Naive thymus-derived CD8-positive, alpha-beta T cell (primary cell): ENCODE results near the gene PDZRN3. TPM values are rescaled to one million over a fixed set of nuclear protein-coding genes. Genes with fewer than 3 reads are reported as not detected.

Experiments used
- ATAC-seq, 2 donors: fragments of 150-1000 bp; cut with Tn5 transposase in 1 of 2; sonication (Bioruptor Pico), chemical (Tn5 transposase) in 1 of 2; 1 replicate in 1 of 2; 2 replicates in 1 of 2; pipeline ENCODE4 v1.10.0; 2021; ENCODE audit warnings: mild to moderate bottlenecking in 2 of 2, moderate library complexity in 2 of 2
- POLR2A ChIA-PET: fragments of 350-600 bp; sonication (Branson Sonifier 250); formaldehyde crosslinking; loops from one replicate; lab custom pipeline; 2021; ENCODE audit warnings: antibody characterized with exemption; lab: Charles Lee
- DNase-seq, 10 donors: peaks; one replicate each; pipeline versions ENCODE4 v3.0.0 to v3.0.0-alpha.2; 2020 to 2022
- H3K27ac Mint-ChIP-seq, 10 donors: one replicate each; pipeline ENCODE4 v1.8.0; 2020 to 2022; ENCODE audit warnings: mild to moderate bottlenecking in 10 of 10, mixed read lengths in 10 of 10, moderate library complexity in 4 of 10, inconsistent platforms in 1 of 10
- H3K27me3 Mint-ChIP-seq, 5 donors: one replicate each; pipeline ENCODE4 v1.8.0; 2021 to 2022; ENCODE audit warnings: mixed read lengths in 5 of 5
- H3K36me3 Mint-ChIP-seq, 3 donors: one replicate each; pipeline ENCODE4 v1.8.0; 2020 to 2022; ENCODE audit warnings: mixed read lengths in 3 of 3, mild to moderate bottlenecking in 2 of 3, inconsistent platforms in 1 of 3
- H3K4me1 Mint-ChIP-seq, 4 donors: one replicate each; pipeline ENCODE4 v1.8.0; 2021 to 2022; ENCODE audit warnings: mixed read lengths in 4 of 4
- H3K4me3 Mint-ChIP-seq, 10 donors: one replicate each; pipeline ENCODE4 v1.8.0; 2020 to 2022; ENCODE audit warnings: mild to moderate bottlenecking in 10 of 10, mixed read lengths in 10 of 10, moderate library complexity in 6 of 10, inconsistent platforms in 1 of 10
- H3K9me3 Mint-ChIP-seq, 9 donors: one replicate each; pipeline ENCODE4 v1.8.0; 2020 to 2022; ENCODE audit warnings: mixed read lengths in 9 of 9, mild to moderate bottlenecking in 3 of 9, inconsistent platforms in 1 of 9, moderate library complexity in 1 of 9
- polyA plus RNA-seq, 3 donors: library from polyadenylated mRNA; unstranded; fragments of 300-500 nt; fragmentation: Illumina TruSeq; gene quantifications; one replicate each; pipeline ENCODE4 v1.2.3, GENCODE V29; 2021
- total RNA-seq, 8 experiments: library from RNA in 2 of 8; stranded (reverse) in 2 of 8; gene quantifications; one replicate each; pipeline ENCODE4 v1.2.3 and lab custom pipeline; 2021 to 2026

PDZRN3 gene
- total and polyA plus RNA-seq, 5 experiments from 2014 or later: not detected

DNA sequence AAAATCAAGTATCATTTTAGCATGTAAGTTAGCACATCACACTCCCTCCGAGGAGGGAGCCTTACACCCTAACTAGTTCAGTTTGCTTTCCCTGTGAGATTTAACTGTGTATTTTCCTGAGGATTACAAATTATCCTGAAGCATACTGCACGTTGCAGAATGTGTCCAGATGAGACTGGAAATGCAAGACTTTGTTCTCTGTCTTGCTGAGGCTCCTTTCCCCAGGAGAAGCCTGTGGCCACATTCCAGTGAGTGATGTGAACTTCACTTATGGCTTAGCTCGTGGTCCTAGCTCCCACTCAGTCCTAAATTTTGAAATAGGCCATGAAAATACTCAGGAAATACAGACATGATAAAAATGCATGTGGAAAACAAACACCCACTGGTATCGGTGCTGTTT is 23.7 kb downstream of the PDZRN3 start:
- no peaks in the 10 kb centered on the region for H3K4me1 Mint-ChIP-seq
- ATAC-seq (no peak), DNase-seq (no peak)
- H3K4me3 Mint-ChIP-seq: no peak overlapping the region
- POLR2A ChIA-PET: no interaction called here
- H3K27ac Mint-ChIP-seq: no peak overlapping the region
- no peaks in the 10 kb centered on the region for H3K36me3 Mint-ChIP-seq
- H3K27me3 Mint-ChIP-seq: peaks cover 0 to 1% (median 0%) of the 10 kb centered on the region in 5 donors
- H3K9me3 Mint-ChIP-seq: peaks cover 0 to 2% (median 0%) of the 10 kb centered on the region in 9 donors

- peaks cover 0 to 2% (median 0%) of the 10 kb centered on the region in 9 donors for H3K9me3 Mint-ChIP-seq
- no peaks in the 10 kb centered on the region for H3K36me3 Mint-ChIP-seq
- ATAC-seq (no peak), DNase-seq (no peak)
- H3K4me3 Mint-ChIP-seq: no peak overlapping the region
- POLR2A ChIA-PET: no interaction called here
- H3K27me3 Mint-ChIP-seq: peaks cover 0 to 3% (median 0%) of the 10 kb centered on the region in 5 donors
- H3K27ac Mint-ChIP-seq: no peak overlapping the region
- no peaks in the 10 kb centered on the region for H3K4me1 Mint-ChIP-seq
Observed at GRCh38 chr3:73600293-73600938, 24.3 kb downstream of the PDZRN3 start.

- Mint-ChIP-seq H3K9me3 (peaks cover 0 to 2% (median 0%) of the 10 kb centered on the region in 9 donors), H3K27me3 (peaks cover 0 to 3% (median 0%) of the 10 kb centered on the region in 5 donors), H3K27ac (no peak overlapping the region), H3K4me1 (no peaks in the 10 kb centered on the region), H3K4me3 (no peak overlapping the region), H3K36me3 (no peaks in the 10 kb centered on the region)
- ATAC-seq (no peak), DNase-seq (no peak)
- POLR2A ChIA-PET: no interaction called here
Observed at GRCh38 chr3:73599605-73600004, 25.1 kb downstream of the PDZRN3 start.

DNA sequence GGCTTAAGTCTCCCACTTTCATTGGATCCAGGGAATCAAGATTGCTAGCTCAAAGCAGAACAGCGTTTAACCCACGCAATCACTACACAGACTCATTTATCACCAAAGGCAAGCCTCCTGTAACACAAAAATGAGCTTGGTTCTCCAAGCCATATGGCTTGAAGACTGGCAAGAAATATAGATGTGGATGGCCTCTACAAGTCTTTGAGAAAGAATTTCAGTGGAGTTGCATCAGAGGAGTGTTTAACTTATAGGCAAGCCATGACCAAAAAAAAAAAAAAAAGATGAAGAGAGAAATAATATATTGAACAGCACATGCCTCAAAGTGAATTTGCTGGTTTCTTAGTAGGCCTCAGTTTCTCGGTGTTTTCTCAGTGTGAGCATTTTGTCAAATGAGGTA is 27.3 kb downstream of the PDZRN3 start:
- Mint-ChIP-seq H3K36me3 (no peaks in the 10 kb centered on the region), H3K4me3 (no peak overlapping the region), H3K9me3 (peaks cover 0 to 3% (median 0%) of the 10 kb centered on the region in 9 donors)

DNA sequence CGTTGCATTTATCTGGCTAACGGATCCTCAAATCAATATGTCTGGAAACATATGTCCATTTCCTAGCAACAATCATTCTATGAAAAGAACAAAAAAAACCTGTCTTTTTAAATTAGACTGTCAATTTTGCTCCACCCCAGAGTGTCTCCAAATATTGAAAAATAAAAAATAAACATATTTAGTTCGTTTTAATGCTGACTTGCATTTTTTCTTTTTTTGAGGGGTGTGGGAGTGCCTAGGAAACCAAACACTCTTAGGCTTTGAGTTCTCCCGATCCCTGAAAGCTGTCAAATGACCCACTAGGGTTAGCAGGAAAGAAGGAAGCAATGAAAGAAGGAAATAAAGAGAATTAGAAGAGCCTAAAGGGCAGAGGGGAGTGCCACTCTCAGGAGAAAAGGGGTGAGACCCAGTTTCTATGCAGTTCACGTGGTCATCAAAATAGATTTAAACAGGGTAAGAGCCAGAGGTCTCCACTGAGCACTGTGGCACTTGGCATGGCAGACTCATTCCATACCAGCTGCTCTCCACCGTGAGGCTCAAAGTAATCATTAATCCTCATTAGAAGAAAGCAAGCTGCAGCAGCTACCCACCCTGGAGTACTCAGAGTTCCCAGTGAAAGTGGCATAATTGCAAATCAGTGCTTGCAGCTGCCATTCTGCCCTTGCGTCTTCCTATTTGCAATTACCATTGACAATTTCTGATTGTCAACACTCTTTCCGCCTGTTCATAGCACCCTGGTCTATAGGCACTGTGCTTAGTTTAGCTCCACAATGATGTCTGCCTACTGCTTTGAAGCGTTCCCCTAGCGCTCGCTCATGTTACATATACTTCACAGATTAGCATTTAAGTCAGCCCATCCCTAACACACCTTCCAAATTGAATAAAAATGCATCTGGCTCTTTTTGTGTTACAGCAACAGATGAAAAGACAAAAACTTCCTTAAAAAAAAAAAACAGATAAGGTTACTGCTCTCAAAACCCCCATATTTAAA is 32.3 kb downstream of the PDZRN3 start:
- peaks cover 0 to 4% (median 0%) of the 10 kb centered on the region in 9 donors for H3K9me3 Mint-ChIP-seq
- no peak overlapping the region for H3K27ac Mint-ChIP-seq
- H3K4me3 Mint-ChIP-seq: no peak overlapping the region
- H3K4me1 Mint-ChIP-seq: no peaks in the 10 kb centered on the region
- POLR2A ChIA-PET: no interaction called here
- DNase-seq (no peak), ATAC-seq (no peak)
- H3K36me3 Mint-ChIP-seq: no peaks in the 10 kb centered on the region
- peaks cover 4 to 20% (median 9%) of the 10 kb centered on the region in 5 donors for H3K27me3 Mint-ChIP-seq

More for the DNA sequence above, 27.3 kb downstream of the PDZRN3 start:
- Mint-ChIP-seq H3K27me3 (peaks cover 0 to 9% (median 3%) of the 10 kb centered on the region in 5 donors), H3K27ac (no peak overlapping the region), H3K4me1 (no peaks in the 10 kb centered on the region)
- POLR2A ChIA-PET: no interaction called here
- ATAC-seq (no peak), DNase-seq (no peak)

- DNase-seq (no peak), ATAC-seq (no peak)
- POLR2A ChIA-PET: no interaction called here
- Mint-ChIP-seq H3K36me3 (no peaks in the 10 kb centered on the region), H3K4me1 (no peaks in the 10 kb centered on the region), H3K9me3 (peaks cover 0 to 4% (median 0%) of the 10 kb centered on the region in 9 donors), H3K27ac (no peak overlapping the region), H3K4me3 (no peak overlapping the region), H3K27me3 (peaks cover 4 to 20% (median 9%) of the 10 kb centered on the region in 5 donors)
Observed at GRCh38 chr3:73591286-73591800, 33.4 kb downstream of the PDZRN3 start.

DNA sequence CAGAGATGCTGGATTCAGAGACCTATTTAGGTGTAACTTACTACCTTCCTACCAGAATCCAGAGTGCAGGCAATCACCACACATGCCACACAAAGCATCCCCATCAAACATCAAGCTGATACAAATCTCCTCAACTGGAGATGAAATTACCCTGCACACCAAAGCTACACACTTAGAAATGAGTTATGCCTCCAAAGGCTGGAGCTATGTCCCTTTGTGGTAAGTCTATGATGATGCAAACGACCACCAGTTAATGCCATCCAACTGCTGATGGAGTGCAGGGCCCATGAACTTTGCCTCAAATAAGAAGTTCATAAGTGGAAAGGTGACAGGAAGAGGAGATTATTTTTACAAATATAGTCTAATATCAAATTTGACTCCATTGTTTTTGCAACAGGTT is 38.1 kb downstream of the PDZRN3 start:
- H3K27me3 Mint-ChIP-seq: peaks cover 2 to 7% (median 5%) of the 10 kb centered on the region in 5 donors
- POLR2A ChIA-PET: no interaction called here
- peaks cover 0 to 1% (median 0%) of the 10 kb centered on the region in 9 donors for H3K9me3 Mint-ChIP-seq
- H3K36me3 Mint-ChIP-seq: no peaks in the 10 kb centered on the region
- ATAC-seq (no peak), DNase-seq (no peak)
- no peak overlapping the region for H3K27ac Mint-ChIP-seq
- H3K4me3 Mint-ChIP-seq: no peak overlapping the region
- H3K4me1 Mint-ChIP-seq: no peaks in the 10 kb centered on the region

- Mint-ChIP-seq H3K9me3 (peaks cover 0 to 1% (median 0%) of the 10 kb centered on the region in 9 donors), H3K4me3 (no peak overlapping the region), H3K27ac (no peak overlapping the region), H3K36me3 (no peaks in the 10 kb centered on the region), H3K27me3 (peaks cover 0 to 5% (median 5%) of the 10 kb centered on the region in 5 donors), H3K4me1 (no peaks in the 10 kb centered on the region)
- no peak for DNase-seq
- POLR2A ChIA-PET: no interaction called here
- no peak for ATAC-seq
Observed at GRCh38 chr3:73586190-73586589, 38.6 kb downstream of the PDZRN3 start.

DNA sequence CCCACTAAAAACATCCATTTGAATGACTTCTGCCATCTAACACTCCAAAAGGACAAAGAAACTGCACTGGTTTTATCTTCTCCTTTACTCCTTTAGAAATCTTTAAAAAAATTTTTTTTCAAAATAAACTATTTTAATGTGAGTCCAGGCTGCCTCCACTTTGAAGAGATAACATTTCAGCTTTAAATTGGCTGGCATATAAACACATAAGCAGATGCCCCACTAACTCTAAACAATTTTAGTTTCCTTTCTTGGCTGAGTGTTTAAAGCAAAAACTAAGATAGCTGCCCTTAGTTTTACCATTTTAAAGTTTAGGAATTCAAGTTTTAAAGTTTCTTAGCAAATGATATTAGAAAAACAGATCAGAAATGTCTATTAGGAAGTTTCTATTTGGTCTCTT is 39.9 kb downstream of the PDZRN3 start:
- no peak overlapping the region for H3K4me3 Mint-ChIP-seq
- no peak for ATAC-seq
- peaks cover 0 to 5% (median 3%) of the 10 kb centered on the region in 5 donors for H3K27me3 Mint-ChIP-seq
- H3K27ac Mint-ChIP-seq: no peak overlapping the region
- no peaks in the 10 kb centered on the region for H3K36me3 Mint-ChIP-seq
- H3K9me3 Mint-ChIP-seq: peaks cover 0 to 2% (median 0%) of the 10 kb centered on the region in 9 donors
- POLR2A ChIA-PET: no interaction called here
- no peaks in the 10 kb centered on the region for H3K4me1 Mint-ChIP-seq
- DNase-seq: no peak

GRCh38 chr3:73582535-73582934 is 42.2 kb downstream of the PDZRN3 start:
- Mint-ChIP-seq H3K4me1 (no peaks in the 10 kb centered on the region), H3K36me3 (no peaks in the 10 kb centered on the region), H3K9me3 (peaks cover 0 to 2% (median 0%) of the 10 kb centered on the region in 9 donors), H3K27me3 (peaks cover 0 to 4% (median 2%) of the 10 kb centered on the region in 5 donors), H3K4me3 (no peak overlapping the region), H3K27ac (no peak overlapping the region)
- no peak for DNase-seq
- no peak for ATAC-seq
- POLR2A ChIA-PET: no interaction called here

DNA sequence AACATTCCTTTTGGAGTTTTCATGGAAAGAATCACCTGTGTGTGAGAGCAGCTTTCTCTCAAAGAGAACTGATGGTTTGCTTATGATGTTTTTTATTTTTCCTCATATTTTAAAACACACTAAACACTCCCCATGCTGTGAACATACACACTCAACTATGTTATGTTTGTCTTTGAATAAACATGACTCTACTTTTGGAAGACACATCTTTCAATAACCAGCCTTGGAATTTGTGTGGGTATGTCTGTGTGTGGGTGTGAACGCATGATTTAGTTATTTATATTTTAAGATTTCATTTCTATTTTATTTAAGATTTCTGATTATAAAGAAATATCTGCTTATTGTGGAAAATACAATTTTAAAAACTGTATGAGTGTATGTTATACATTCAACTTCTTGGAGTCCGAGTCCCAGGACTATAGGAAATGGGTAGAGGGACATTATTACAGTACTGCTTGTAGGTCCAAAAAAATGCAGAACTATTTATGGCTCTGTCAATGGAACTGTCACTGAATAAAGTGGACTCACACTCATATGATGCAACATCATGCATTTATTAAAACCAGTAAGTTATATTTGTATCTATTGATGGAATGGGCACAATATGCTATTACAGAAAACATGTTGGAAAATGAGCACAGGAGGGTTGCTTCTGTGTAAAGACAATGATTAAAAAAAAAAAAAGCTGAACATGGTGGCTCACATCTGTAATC is 43.5 kb downstream of the PDZRN3 start:
- Mint-ChIP-seq H3K4me1 (no peaks in the 10 kb centered on the region), H3K27me3 (peaks cover 0 to 4% (median 2%) of the 10 kb centered on the region in 5 donors), H3K36me3 (no peaks in the 10 kb centered on the region), H3K4me3 (no peak overlapping the region), H3K27ac (no peak overlapping the region), H3K9me3 (peaks cover 0 to 2% (median 0%) of the 10 kb centered on the region in 9 donors)
- ATAC-seq: no peak
- POLR2A ChIA-PET: no interaction called here
- DNase-seq: no peak

GRCh38 chr3:73580343-73580742 is 44.4 kb downstream of the PDZRN3 start:
- H3K9me3 Mint-ChIP-seq: peaks cover 0 to 2% (median 0%) of the 10 kb centered on the region in 9 donors
- POLR2A ChIA-PET: no interaction called here
- H3K36me3 Mint-ChIP-seq: no peaks in the 10 kb centered on the region
- ATAC-seq (no peak), DNase-seq (no peak)
- H3K27me3 Mint-ChIP-seq: peaks cover 2 to 9% (median 4%) of the 10 kb centered on the region in 5 donors
- no peak overlapping the region for H3K27ac Mint-ChIP-seq
- no peak overlapping the region for H3K4me3 Mint-ChIP-seq
- no peaks in the 10 kb centered on the region for H3K4me1 Mint-ChIP-seq
